Stimulated activated CD4-positive, alpha-beta T cell treated with anti-CD3 and anti-CD28 coated beads, Interleukin-4, amount 100 ng/mL, for 4 hours (primary cell): Measurements from ENCODE around the gene EZH1.
"Not testable (repeated sequence)": the region's sequence is repeated elsewhere in the genome, so short reads cannot be mapped to it uniquely, and the experiment has no call there.

Experiments used
- DNase-seq, 2 experiments: peaks; one replicate each; pipeline ENCODE4 v3.0.0-alpha.2; 2020

The EZH1 gene

DNA sequence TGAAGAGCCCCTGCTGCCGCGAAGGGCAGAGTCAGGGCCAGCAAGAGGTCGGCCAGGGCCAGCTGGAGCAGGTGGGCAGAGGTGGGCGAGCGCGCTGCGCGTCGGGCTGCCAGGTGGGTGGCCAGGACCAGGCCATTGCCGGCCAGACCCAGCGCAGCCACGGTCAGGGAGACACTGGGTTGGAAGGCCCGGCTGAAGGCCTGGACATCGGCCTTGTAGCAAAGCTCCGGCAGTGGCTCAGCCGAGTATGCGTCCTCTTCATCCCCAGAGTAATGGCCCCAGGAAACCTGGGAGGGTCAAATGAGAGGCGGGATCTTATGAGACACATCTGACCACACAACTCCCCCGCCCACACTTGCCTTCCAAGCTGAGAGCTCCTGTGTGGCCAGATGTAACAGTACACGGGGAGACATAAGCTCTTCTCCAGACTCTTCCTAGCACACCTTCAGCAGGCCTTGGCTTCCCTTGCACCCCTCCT is 64.5 kb downstream of the EZH1 start:
- no peak for DNase-seq

- peak; percentile 62 to 65 for DNase-seq
These were observed 65.1 kb downstream of the EZH1 start for GRCh38 chr17:42679492-42680330.

- peak in 1 of 2 experiments; percentile 33 for DNase-seq
These were observed 65.8 kb downstream of the EZH1 start for GRCh38 chr17:42678951-42679491.

DNA sequence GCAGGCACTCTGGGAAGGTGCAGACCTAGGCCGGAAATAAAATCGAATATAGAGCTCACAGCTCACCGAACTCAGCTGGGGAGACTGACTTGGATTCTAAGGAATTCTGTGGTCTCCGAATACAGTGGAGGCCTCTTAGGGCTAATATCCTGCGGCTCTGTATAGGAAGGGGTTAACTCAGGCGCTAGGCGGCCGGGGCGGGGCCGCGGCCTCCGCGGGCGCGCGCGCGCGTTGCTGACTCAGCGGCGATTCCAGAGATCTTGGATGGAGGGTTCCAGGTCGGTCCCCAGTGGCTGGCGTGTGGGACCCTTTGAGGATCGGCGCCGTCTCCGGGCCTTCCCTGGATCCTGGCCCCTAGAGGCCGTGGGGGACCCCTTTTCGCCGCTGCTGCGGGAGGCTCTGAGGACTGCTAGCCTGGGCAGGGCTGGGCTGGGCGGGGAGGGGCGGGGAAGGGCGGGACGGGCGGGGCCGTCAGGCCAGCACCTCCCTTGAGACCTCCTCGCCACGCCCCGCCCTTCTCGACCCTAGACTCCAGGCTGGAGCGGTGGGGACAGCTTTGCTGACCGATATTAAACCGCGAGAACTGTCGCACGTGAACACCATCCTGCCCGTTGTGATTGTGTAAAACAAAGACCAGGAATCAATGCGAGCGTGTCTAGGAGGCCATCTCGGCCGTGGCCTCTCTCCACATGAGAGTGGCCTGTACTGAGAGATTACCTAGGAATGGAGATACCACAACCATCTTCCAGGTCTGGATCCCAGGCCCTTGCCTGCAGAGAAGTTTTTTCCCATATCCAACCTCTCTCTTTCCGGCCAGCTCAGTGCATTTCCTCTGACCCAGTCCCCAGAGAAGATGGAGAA is 66.7 kb downstream of the EZH1 start:
- peak; percentile 70 to 77 for DNase-seq

GRCh38 chr17:42677012-42677857 is 67.6 kb downstream of the EZH1 start:
- DNase-seq = peak; percentile 97 to 99

DNA sequence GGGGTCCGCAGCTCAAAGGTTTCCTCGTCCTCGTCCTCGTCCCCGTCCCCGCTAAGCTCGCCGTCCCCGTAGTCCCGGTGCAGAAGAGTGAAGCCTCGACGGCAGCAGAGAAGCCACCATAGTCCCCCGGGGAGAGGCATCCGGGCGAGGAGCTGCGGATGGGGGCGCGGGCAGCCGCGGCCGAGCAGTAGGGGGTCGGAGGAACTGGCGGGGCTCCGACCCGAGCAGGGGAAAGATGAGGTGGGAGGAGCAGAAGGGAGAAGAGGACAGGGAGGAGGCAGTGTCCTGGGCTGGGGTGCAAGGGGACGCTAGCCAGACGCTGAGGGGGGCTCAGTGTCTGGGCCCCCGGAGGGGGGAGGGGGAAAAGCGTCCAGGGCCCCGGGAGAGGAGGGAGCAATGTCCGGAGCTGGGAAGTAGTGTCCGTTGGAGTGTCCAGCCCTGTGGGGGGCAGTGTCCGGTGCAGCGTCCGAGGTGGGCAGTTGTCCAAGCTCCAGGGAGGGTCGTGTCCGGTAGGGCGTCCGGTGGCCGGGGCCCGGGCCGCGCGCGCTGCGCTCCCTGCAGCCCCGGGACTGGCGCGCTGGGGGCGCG is 68.3 kb downstream of the EZH1 start, which contains the start of gene PLEKHH3:
PLEKHH3 (minus strand) TSS at position 571 of the 588 bp plus-strand sequence; CDS start at position 140, 431 bp downstream.
- no peak for DNase-seq

DNA sequence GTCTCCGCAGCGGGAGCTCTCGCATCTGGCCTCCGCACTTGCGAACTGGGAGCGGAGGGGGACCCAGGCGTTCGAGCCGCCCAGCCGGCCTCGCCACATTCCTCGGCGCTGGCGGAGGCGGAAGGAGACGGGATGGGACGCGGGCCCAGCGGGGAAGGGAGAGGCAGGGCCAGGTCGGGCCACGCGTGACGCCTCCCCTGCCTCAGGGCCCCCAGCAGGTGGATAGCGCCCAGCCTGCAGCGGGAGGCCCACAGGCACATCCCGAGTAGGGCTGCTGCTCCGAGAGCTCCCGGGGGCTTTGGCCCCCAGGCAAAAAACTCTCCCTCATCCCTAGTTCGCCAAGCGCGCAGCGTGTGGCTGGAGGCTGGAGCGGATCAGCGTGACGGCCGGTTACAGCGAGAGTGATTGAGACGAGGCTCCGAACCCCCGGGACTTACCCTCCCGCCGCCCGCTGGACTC is 68.8 kb downstream of the EZH1 start:
- DNase-seq = no peak

GRCh38 chr17:42675348-42675964 is 69.4 kb downstream of the EZH1 start:
- no peak for DNase-seq

DNA sequence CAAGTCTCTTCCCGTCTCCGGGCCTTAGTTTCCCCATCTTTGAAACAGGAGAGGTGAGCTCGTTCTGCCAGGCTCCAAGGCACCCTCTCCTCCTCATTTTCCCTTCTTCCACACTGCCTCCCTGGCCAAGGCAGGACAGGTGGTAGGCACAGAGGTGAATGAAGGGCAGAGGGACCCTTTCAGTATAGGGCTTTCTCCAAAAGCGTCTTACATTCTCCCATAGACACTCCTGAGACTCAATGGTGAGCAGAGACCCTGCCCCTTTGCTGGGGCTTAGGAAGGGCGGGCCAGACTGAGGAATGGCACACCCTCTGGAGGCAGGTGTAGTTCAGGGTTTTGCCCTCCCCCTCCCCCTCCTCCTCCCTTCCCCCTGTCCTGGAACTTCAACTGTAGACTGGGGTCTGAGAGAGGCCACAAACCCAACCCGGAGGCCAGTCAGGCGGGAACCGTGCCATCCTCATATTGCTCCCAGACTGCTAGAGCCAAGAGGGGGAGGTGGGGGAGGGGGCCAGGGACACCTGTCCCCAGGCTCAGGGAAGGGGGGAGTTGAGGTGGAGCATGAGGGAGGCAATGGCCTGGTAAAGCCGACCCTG is 70.0 kb downstream of the EZH1 start:
- DNase-seq = no peak

- no peak for DNase-seq
These were observed 70.7 kb downstream of the EZH1 start for GRCh38 chr17:42673885-42674754.

GRCh38 chr17:42673266-42673884 is 71.5 kb downstream of the EZH1 start:
- DNase-seq = no peak

GRCh38 chr17:42672038-42672437 is 72.8 kb downstream of the EZH1 start:
- DNase-seq = no peak

DNA sequence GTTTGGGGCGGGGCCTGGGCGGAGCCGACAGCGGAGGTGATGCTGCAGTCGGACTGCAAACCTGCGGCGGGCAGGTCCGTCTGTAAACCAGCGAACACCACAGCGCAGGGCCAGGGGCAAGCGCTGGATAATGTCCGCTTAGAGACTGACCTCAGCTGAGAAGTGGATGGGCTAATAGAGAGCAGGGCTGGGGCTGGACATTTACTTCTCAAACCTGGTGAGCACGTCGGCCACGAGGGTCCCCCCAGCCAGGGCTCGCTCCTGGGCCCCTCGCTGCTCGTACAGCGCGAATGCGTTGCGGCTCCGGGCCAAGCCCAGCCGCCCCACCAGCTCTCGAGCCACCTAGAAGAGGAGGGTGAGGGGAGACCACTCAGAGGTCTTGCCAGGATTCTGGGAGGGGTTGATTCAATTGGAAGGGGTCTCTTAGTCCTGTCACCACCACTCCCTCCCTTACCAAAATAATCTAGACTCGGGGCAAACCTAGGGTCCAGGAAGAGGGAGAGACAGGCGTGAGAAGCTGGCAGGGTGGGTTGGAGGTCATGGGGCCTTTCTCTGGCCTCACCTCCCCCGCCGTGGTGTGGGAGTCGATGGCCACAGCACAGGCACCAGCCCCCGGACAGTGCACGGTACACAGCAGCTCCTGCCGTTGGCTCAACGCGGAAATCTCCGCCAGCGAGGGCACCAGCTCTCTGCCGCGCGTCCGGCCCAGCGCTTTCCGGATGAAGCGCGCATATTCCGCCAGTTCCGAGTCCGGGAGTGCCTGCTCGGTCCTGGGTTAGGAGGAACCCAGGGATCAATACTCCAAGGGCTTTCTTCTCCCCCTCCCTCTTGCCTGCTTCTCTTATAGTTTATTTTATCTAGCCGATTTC is 73.8 kb downstream of the EZH1 start:
- no peak for DNase-seq

DNA sequence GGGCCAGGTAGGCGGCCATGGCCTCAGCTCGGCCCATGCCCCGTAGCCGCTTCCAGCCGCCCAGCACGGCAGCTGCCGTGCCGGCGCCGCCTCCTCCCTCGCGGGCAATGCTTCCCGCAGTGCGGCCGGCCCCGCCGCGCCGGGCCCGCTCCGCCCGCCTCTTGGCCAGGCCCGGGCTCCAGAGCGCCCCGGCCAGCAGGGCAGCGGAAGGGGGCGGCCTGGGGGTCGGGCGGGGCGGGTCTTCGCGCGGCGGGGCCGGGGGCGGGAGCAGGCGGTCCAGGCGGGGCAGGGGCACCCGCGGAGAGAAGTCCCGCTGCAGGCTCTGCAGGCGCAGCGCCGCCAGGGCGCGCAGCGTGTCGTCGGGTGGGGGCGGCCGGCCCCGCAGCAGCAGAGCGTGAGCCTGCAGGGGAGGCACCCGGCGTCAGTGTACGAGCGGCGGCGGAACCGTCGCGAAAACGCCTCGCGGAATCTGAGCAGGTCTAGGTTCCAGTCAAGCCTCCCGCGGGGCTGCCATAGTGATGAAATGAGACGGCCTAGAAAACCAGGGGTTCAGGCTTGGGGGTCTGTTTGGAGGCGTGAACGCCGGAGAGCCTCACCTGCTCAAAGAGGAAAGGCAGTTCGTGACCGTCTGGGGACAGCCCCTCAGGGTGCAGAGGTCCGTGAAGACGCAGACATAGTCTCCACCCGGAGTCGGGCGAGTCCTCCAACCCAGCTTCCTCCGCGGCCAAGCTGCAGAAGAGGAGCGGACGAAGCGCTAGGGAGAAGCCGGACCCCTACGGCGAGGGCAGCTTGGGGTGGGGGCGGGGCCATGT is 74.7 kb downstream of the EZH1 start:
- DNase-seq = peak; percentile 41 to 48

GRCh38 chr17:42669705-42669976 is 75.2 kb downstream of the EZH1 start:
- DNase-seq = no peak

DNA sequence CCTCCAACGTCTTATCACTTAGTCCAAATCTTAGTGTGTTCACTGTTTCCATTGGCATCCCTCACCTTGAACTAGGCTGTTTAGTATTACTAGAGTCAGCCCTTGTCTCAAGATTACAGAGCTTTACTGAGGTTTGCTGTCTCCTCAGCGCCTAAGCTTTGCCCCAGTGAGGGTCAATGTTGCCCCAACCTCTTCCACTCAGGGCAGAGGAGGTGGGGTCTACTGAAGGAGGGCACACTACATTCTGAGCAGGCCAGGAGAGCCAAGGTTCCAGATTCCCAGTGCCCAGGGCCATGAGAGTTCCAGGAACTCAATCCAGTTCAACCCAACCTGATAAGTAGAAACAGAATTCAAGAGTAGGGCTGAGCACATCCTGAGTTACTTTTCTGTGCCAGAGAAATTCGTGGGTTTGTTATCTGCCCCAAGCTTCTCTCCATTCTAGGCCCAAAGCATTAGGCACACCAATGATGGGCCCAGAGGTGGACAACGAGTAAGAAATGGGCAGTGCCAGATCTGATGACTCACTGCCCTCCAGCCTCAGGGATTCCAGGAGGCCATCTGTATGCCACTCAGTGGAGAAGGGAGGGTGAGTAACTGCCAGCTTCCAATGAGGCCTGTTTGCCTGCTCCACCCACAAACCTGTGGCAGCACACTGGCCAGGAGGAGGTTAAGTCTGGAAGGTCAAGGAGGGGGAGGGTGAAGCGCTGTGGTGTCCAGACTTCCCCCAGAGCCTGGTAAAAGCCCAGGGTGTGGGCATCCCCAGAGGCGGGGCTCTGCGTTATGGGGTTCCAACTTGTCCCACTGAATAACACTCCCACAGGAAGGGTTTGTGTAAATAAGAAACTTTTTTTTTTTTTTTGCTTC is 77.5 kb downstream of the EZH1 start:
- DNase-seq = no peak

DNA sequence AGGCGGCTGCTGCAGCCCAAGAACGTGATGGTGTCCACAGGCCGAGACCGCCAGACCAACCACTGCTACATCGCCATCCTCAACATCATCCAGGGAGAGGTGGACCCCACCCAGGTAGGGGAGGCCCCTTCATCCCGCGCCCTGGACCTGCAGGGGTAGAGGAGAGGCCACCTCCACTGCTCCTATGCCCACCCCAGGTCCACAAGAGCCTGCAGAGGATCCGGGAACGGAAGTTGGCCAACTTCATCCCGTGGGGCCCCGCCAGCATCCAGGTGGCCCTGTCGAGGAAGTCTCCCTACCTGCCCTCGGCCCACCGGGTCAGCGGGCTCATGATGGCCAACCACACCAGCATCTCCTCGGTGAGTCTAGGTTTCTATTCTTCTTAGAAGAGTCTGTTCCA is 78.7 kb downstream of the EZH1 start:
- not testable (repeated sequence) for DNase-seq
